LNCAP (cell line): ENCODE results near the gene ADD2.

Source experiments
- CTCF ChIP-seq: fragments of 450-650 bp; IDR thresholded peaks from 2 replicates; pipeline ENCODE4 v1.5.1; 2017; ENCODE audit warnings: mild to moderate bottlenecking

ADD2 gene

GRCh38 chr2:70686577-70687460 lies 81.2 kb downstream of the ADD2 start:
- peak; percentile 7; the same call in 1 of the 2 replicates for TF ChIP-seq CTCF

- TF ChIP-seq CTCF = no peak
Observed at GRCh38 chr2:70685771-70686171, 82.2 kb downstream of the ADD2 start.

GRCh38 chr2:70684846-70685622 lies 83.0 kb downstream of the ADD2 start:
- TF ChIP-seq CTCF = no peak

- no peak for TF ChIP-seq CTCF
Observed at GRCh38 chr2:70683455-70683854, 84.5 kb downstream of the ADD2 start.

- TF ChIP-seq CTCF = no peak
Observed at GRCh38 chr2:70680735-70681134, 87.3 kb downstream of the ADD2 start.

GRCh38 chr2:70679259-70679658 lies 88.7 kb downstream of the ADD2 start:
- no peak for TF ChIP-seq CTCF

GRCh38 chr2:70678576-70679143 lies 89.3 kb downstream of the ADD2 start:
- no peak for TF ChIP-seq CTCF
